Mesothelial cell of epicardium (in vitro differentiated cells): ENCODE data around the gene TMEM239. TPM values are rescaled to one million over a fixed set of nuclear protein-coding genes. Genes with fewer than 3 reads are reported as not detected.

Experiments used
- DNase-seq, 2 experiments: peaks; one replicate each; pipeline ENCODE4 v3.0.0; 2021; ENCODE audit warnings: low spot score in 2 of 2; ENCODE audit not compliant: unreplicated experiment in 2 of 2
- H3K27ac Mint-ChIP-seq: 2 replicates; pipeline ENCODE4 v1.8.0; 2021; ENCODE audit warnings: mixed read lengths
- H3K27me3 Mint-ChIP-seq: 2 replicates; pipeline ENCODE4 v1.8.0; 2021; ENCODE audit warnings: low read depth, mixed read lengths
- H3K36me3 Mint-ChIP-seq: 2 replicates; pipeline ENCODE4 v1.8.0; 2021; ENCODE audit warnings: mixed read lengths
- H3K4me1 Mint-ChIP-seq: 2 replicates; pipeline ENCODE4 v1.8.0; 2021; ENCODE audit warnings: mixed read lengths
- H3K4me3 Mint-ChIP-seq: 2 replicates; pipeline ENCODE4 v1.8.0; 2021; ENCODE audit warnings: mild to moderate bottlenecking, moderate library complexity, mixed read lengths
- H3K9me3 Mint-ChIP-seq: 2 replicates; pipeline ENCODE4 v1.8.0; 2021; ENCODE audit warnings: mixed read lengths
- total RNA-seq: library from RNA; stranded (reverse); gene quantifications from 3 replicates; pipeline ENCODE4 v1.2.1, GENCODE V29; 2021
- TF ChIP-seq, protein P1 (sequence below): fragments of 200-600 bp; sonication (generic); IDR thresholded peaks from one replicate; pipeline ENCODE4 v1.5.0; 2021; ENCODE audit warnings: antibody characterized with exemption; ENCODE audit not compliant: unreplicated experiment

TMEM239 gene
- total RNA-seq, 1 donor from 2014 or later, result not detected

DNA sequence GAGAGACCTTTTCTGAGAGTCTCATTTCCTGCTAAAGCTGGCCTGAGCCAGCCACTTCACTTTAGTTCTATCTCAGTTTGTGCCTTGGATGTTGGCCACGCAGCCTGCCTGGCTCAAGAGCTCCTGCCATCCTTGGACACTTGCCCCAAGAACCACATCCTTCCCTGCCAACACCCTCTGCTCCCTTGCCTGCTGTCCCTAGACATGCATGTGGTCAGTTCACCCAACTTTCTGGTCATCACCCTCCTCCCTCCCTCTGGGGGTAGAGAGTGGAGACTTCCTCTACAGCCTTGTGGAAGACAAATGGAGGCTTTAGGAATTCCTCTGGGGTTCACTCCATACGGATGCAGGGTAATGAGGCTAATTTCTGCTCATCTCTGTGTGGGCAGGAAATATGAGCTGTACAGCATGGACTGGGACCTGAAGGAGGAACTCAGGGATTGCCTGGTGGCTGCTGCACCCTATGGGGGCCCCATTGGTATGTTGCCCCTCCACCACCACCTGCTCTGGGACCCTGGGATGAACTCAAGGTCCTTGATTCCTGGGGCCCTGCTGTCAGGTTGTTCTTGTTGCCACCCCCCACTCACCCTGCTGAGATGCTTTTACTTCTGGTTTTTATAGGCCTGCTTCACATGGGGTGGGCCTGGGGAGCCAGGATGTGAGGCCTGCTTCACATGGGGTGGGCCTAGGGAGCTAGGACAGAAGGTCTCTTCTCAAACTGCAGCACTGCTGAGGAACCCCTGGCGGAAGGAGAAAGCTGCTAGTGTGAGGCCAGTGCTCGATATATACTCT lies 43.4 kb downstream of the TMEM239 start:
- TF ChIP-seq, protein P1, sequence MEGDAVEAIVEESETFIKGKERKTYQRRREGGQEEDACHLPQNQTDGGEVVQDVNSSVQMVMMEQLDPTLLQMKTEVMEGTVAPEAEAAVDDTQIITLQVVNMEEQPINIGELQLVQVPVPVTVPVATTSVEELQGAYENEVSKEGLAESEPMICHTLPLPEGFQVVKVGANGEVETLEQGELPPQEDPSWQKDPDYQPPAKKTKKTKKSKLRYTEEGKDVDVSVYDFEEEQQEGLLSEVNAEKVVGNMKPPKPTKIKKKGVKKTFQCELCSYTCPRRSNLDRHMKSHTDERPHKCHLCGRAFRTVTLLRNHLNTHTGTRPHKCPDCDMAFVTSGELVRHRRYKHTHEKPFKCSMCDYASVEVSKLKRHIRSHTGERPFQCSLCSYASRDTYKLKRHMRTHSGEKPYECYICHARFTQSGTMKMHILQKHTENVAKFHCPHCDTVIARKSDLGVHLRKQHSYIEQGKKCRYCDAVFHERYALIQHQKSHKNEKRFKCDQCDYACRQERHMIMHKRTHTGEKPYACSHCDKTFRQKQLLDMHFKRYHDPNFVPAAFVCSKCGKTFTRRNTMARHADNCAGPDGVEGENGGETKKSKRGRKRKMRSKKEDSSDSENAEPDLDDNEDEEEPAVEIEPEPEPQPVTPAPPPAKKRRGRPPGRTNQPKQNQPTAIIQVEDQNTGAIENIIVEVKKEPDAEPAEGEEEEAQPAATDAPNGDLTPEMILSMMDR, result no peak
- no peak overlapping the region for H3K27ac Mint-ChIP-seq
- no peaks in the 10 kb centered on the region for H3K4me1 Mint-ChIP-seq
- H3K27me3 Mint-ChIP-seq, result no peaks in the 10 kb centered on the region
- DNase-seq, result no peak
- no peak overlapping the region for H3K4me3 Mint-ChIP-seq
- H3K36me3 Mint-ChIP-seq, result peaks cover 9% of the 10 kb centered on the region
- no peaks in the 10 kb centered on the region for H3K9me3 Mint-ChIP-seq

DNA sequence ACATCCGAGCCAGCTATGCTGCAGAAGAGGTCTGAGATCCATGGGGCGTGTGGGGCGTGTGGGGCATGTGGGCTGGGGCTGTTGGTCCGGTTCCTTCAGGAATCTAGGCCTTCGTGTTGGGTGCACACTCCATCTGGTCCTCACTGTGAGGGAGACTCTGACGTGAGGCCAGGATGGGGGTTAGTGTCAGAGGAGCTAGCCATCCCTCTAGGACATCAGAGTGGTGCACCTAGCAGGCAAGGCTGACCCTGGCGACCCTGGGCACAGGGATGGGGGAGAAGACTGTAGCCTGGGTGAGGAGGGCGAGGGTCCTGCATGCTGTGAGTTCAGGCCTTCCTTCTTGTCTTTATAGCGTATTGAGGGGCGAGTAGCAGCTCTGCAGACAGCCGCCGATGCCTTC lies 48.5 kb downstream of the TMEM239 start:
- H3K4me3 Mint-ChIP-seq, result no peak overlapping the region
- H3K9me3 Mint-ChIP-seq, result no peaks in the 10 kb centered on the region
- no peak for DNase-seq
- H3K27me3 Mint-ChIP-seq, result no peaks in the 10 kb centered on the region
- no peak overlapping the region for H3K27ac Mint-ChIP-seq
- TF ChIP-seq, protein P1, result no peak
- H3K36me3 Mint-ChIP-seq, result peaks cover 17% of the 10 kb centered on the region
- no peaks in the 10 kb centered on the region for H3K4me1 Mint-ChIP-seq

DNA sequence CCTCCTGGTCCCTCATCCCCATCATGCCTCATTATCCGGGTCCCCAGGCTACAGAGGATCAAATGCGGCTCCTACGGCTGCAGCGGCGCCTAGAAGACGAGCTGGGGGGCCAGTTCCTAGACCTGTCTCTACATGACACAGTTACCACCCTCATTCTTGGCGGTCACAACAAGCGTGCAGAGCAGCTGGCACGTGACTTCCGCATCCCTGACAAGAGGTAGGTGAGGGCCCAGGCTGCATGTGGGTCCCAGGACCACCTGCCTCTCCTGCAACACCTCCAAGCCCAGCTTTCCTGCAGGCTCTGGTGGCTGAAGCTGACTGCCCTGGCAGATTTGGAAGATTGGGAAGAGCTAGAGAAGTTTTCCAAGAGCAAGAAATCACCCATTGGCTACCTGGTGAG lies 48.9 kb downstream of the TMEM239 start:
- DNase-seq, result no peak
- Mint-ChIP-seq H3K27me3 (no peaks in the 10 kb centered on the region), H3K4me1 (no peaks in the 10 kb centered on the region), H3K9me3 (no peaks in the 10 kb centered on the region), H3K4me3 (no peak overlapping the region), H3K27ac (no peak overlapping the region), H3K36me3 (peaks cover 17% of the 10 kb centered on the region)
- TF ChIP-seq, protein P1, result no peak

DNA sequence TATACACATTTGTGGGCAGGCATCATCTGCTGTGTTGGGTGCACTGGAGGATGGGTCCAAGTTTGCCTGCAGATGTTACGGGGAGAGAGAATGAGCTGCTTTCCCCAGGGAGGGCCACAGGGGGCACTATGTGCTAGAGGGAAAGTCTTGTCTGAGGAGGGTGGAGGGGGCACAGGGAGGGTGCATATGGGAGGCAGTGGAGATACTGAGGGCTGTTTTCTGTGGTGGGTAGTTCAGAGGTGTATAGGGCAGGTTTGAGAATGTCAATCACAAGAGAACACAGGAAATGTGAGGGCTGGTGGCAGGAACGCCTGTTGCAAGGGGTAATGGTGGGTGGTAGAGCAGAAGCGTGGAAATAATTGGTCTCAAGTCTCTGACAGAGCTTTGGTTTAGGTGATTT lies 49.5 kb downstream of the TMEM239 start:
- H3K27me3 Mint-ChIP-seq, result peaks cover 4% of the 10 kb centered on the region
- H3K27ac Mint-ChIP-seq, result no peak overlapping the region
- no peaks in the 10 kb centered on the region for H3K9me3 Mint-ChIP-seq
- H3K4me1 Mint-ChIP-seq, result peaks cover 4% of the 10 kb centered on the region
- peaks cover 17% of the 10 kb centered on the region for H3K36me3 Mint-ChIP-seq
- DNase-seq, result no peak
- H3K4me3 Mint-ChIP-seq, result no peak overlapping the region
- TF ChIP-seq, protein P1, result no peak

DNA sequence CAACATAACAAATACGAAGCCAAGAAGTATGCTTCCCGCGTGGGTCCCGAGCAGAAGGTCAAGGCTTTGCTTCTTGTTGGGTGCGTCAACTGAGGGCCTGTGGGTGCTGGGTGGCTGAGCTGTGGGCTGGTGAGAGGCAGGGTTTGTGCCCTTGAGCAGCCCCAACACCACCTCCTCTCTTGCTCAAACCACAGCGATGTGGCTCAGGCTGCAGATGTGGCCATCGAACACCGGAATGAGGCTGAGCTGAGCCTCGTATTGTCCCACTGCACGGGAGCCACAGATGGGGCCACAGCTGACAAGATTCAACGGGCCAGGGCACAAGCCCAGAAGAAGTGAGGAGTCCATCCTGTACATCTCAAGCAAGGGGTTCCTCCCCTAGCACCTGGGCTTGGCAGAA lies 50.1 kb downstream of the TMEM239 start:
- no peak overlapping the region for H3K4me3 Mint-ChIP-seq
- H3K36me3 Mint-ChIP-seq, result peaks cover 13% of the 10 kb centered on the region
- H3K9me3 Mint-ChIP-seq, result no peaks in the 10 kb centered on the region
- TF ChIP-seq, protein P1, result no peak
- peaks cover 9% of the 10 kb centered on the region for H3K4me1 Mint-ChIP-seq
- no peak for DNase-seq
- peaks cover 10% of the 10 kb centered on the region for H3K27me3 Mint-ChIP-seq
- no peak overlapping the region for H3K27ac Mint-ChIP-seq
